NCI-H2196 treated with DMSO at 0.1 percent for 48 hours (cell line): ENCODE results near the gene NAB2.

Experiments
- DNase-seq: peaks from one replicate; lab custom pipeline; 2025; ENCODE audit not compliant: unreplicated experiment; lab: John Stamatoyannopoulos, UW

The NAB2 gene

DNA sequence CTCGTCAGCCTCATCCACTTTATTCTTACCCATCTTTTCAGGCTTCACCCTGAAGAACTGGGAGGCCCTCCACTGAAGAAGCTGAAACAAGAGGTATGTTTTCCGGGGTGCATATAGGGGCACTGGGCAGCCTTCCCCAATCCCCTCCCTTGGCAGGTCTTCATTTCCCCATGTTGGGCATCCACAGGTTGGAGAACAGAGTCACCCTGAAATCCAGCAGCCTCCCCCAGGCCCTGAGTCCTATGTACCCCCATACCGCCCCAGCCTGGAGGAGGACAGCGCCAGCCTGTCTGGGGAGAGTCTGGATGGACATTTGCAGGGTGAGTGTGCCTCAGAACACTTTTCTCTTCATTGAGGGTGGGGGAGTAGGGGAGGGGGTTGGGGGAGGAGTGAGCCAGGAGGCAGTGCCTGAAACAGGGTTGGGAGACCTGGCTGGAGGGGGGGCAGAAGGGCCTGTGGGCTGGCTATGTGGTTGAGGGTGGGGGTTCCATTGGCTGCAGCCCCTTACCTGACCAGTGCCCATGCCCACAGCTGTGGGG, 4.0 kb downstream of the NAB2 start:
- no peak for DNase-seq

DNA sequence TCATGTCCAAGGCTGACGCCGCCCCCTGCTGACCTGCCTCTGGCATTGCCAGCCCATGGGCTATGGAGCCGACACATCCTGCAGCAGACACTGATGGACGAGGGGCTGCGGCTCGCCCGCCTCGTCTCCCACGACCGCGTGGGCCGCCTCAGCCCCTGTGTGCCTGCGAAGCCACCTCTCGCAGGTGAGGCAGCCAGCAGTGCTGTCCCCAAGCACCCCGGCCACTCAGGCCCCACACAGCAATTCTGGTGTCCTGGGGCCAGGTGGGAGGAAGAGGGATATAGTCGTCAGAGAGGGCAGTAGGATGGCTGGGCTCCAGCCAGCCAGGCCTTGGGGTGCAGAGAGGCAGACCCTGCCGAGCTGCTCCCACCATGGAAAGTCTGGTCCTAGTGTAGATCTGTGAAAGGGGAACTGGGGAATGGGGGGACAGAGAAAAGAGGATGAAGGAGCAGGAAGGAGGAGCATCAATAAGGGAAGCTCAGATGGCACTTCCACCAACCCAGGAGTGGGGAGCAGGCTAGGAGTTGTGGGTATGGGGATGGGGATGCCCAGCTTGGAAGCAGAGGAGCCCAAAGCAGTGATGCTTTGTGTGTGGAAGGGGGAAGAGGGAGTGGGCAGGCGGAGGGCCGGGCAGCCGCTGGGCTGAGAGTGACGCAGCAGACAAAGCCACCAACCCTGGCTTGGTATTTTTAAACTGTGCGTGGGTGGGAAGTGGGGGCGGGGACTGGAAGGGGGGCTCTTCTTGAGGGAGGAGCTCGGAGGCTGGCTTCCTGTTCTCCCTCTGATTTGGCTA, 4.7 kb downstream of the NAB2 start:
- DNase-seq, result no peak

- no peak for DNase-seq
These were observed 5.6 kb downstream of the NAB2 start for GRCh38 chr12:57094208-57095160.

GRCh38 chr12:57095440-57095839, 6.5 kb downstream of the NAB2 start:
- no peak for DNase-seq

- DNase-seq, result no peak
These were observed 7.2 kb downstream of the NAB2 start for GRCh38 chr12:57096099-57096572.

DNA sequence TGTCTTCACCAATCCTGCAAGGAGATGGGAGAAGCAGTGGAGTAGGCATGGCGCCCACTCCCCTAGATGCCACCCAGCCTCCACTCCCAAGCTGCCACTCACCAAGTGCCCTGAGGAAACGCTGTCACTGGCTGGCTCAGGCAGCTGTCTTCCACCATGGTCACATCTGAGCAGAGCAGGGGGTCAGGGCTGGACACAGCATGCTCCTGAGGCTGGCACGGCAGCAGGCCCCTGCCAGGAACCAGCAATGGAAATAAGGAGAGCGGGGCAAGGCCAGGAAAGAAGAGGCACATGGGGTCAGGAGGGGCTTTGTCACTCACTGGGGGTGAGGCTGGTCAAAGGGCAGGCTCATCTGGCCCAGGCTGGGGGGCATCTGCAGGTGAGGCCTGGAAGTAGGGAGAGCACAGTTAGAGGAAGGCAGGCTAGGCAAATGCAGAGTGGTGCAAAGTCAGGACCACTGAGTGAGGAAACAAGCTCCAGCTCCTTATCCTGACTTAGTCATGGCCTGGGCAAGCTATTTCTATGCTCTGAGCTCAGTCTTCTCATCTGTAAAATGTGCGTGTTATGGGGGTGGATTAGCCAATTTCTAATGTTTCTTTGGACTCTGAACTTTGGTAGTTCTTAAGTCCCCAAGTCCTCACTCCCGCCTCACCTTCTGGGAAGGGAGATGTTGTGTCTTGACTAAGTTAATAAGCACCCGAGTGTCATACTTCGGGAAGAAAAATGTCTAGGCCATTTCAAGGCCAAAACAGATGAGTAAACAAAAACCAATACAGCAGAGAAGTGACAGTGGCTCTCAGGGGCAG, 8.0 kb downstream of the NAB2 start:
- no peak for DNase-seq

DNA sequence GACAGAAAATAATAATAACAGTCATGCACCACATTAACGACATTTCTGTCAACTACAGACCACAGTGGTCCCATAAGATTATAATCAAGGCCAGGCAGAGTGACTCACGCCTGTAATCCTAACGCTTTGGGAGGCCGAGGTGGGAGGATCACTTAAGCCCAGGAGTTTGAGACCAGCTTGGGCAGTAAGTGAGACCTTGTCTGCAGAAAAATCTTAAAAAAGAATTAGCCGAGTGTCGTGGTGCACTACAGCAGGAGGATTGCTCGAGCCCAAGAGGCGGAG, 8.6 kb downstream of the NAB2 start:
- no peak for DNase-seq

GRCh38 chr12:57098546-57098945, 9.6 kb downstream of the NAB2 start:
- no peak for DNase-seq

GRCh38 chr12:57099047-57099714, 10.3 kb downstream of the NAB2 start:
- DNase-seq, result no peak

- DNase-seq, result no peak
These were observed 10.9 kb downstream of the NAB2 start for GRCh38 chr12:57099766-57100165.

GRCh38 chr12:57101892-57102695, 13.2 kb downstream of the NAB2 start:
- no peak for DNase-seq

GRCh38 chr12:57103856-57104255, 14.9 kb downstream of the NAB2 start:
- no peak for DNase-seq

- no peak for DNase-seq
These were observed 15.5 kb downstream of the NAB2 start for GRCh38 chr12:57104292-57104910.

DNA sequence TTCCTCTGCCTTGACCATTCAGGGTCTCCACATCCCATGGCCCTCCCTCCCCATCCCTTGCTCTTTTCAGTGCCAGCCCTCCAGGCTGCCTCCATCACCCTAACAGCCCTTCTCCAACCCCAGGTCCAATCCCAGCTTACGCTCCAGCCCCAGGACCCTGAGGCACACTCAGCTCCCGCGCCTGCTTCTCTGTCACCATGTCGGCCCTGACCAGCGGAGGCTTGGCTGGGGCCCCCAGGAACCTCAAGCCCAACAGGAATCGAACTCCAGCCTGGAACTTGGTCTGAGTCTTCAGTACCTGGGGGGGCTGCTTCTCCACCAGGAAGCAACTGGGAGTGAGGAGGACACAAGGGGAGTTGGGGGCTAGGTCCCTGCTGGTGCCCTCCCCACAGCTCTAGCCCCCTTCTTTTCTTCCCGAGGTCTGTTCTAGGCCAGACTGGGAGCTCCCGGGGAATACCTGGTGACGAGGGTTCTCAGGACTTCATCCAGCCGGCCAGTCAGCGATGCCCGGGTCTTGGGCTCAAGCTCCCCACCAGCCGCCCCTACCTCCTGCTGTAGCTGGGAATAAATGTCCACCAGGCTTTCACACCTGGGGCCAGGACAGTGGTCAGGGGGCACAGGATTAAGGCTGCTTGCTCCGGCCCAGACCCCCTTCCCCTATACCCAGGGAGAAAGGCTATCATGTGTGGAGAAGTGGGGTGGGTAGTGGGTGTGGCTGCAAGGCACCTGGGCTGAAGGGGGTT, 16.3 kb downstream of the NAB2 start:
- no peak for DNase-seq

- no peak for DNase-seq
These were observed 17.3 kb downstream of the NAB2 start for GRCh38 chr12:57106021-57106708.

GRCh38 chr12:57107456-57108155, 18.7 kb downstream of the NAB2 start:
- no peak for DNase-seq
